HEK293 (cell line): ENCODE results near the gene ADGRD1.
A peak's percentile ranks its signal among the peaks of the same experiment; 100 is the strongest.

Experiments used
- CTCF ChIA-PET: fragments of 350-600 bp; formaldehyde crosslinking; extraction: SDS; loops from one replicate; lab custom pipeline; 2021; ENCODE audit warnings: antibody characterized with exemption; lab: Yijun Ruan, JAX
- POLR2A ChIA-PET: fragments of 300-600 bp; formaldehyde crosslinking; extraction: SDS; loops from one replicate; lab custom pipeline; 2020; ENCODE audit warnings: antibody characterized with exemption, inconsistent platforms; lab: Yijun Ruan, JAX
- H3K27ac ChIP-seq: fragments of 200-500 bp; sonication (Bioruptor generic); 2 replicates; pipeline ENCODE4 v1.5.1; 2014; ENCODE audit warnings: low read depth, low read length, control low read depth, inconsistent platforms; ENCODE audit errors: extremely low read depth
- H3K36me3 ChIP-seq, 2 experiments: fragments of 200-500 bp in 1 of 2; sonication (Bioruptor generic) in 1 of 2; 1 replicate in 1 of 2; 2 replicates in 1 of 2; pipeline ENCODE4 v1.5.1; 2014 to 2017; ENCODE audit warnings: inconsistent platforms in 2 of 2, low read length in 2 of 2; ENCODE audit not compliant: control insufficient read depth in 2 of 2, insufficient read depth in 1 of 2
- H3K4me1 ChIP-seq: fragments of 200-500 bp; sonication (Bioruptor generic); 2 replicates; pipeline ENCODE4 v1.5.1; 2014; ENCODE audit warnings: mild to moderate bottlenecking, low read length, inconsistent platforms; ENCODE audit not compliant: control insufficient read depth, insufficient read depth
- H3K4me3 ChIP-seq: 2 replicates; pipeline ENCODE4 v1.5.1; 2011; ENCODE audit warnings: low read depth, mild to moderate bottlenecking, control low read depth, low read length, moderate library complexity
- H3K9me3 ChIP-seq: fragments of 200-500 bp; sonication (Bioruptor generic); 2 replicates; pipeline ENCODE4 v1.5.1; 2014; ENCODE audit warnings: low read depth, low read length, inconsistent platforms; ENCODE audit not compliant: control insufficient read depth, insufficient read depth
- ATF2 ChIP-seq: fragments of 450-650 bp; formaldehyde crosslinking; IDR thresholded peaks from 2 replicates; pipeline ENCODE4 v1.5.1; 2016; ENCODE audit warnings: missing biosample characterization, missing genetic modification characterization, low read depth
- KLF9 ChIP-seq: fragments of 450-650 bp; formaldehyde crosslinking; IDR thresholded peaks from 2 replicates; pipeline ENCODE4 v1.5.1; 2016; ENCODE audit warnings: missing biosample characterization, missing genetic modification characterization, low read depth
- MZF1 ChIP-seq: fragments of 450-650 bp; formaldehyde crosslinking; IDR thresholded peaks from 2 replicates; pipeline ENCODE4 v1.5.1; 2017; ENCODE audit warnings: missing biosample characterization, missing genetic modification characterization, borderline replicate concordance
- ZBTB26 ChIP-seq: fragments of 450-650 bp; formaldehyde crosslinking; optimal IDR thresholded peaks from 2 replicates; pipeline ENCODE3; 2016; ENCODE audit warnings: missing biosample characterization, mild to moderate bottlenecking, missing genetic modification characterization
- ZIC2 ChIP-seq: fragments of 450-650 bp; formaldehyde crosslinking; IDR thresholded peaks from 2 replicates; pipeline ENCODE4 v1.5.1; 2016; ENCODE audit warnings: missing biosample characterization, missing genetic modification characterization
- ZNF146 ChIP-seq: fragments of 450-650 bp; formaldehyde crosslinking; IDR thresholded peaks from 2 replicates; pipeline ENCODE4 v1.5.1; 2016; ENCODE audit warnings: missing biosample characterization, missing genetic modification characterization
- ZNF175 ChIP-seq: fragments of 450-650 bp; formaldehyde crosslinking; IDR thresholded peaks from 2 replicates; pipeline ENCODE4 v1.5.1; 2016; ENCODE audit warnings: missing biosample characterization, missing genetic modification characterization
- ZNF23 ChIP-seq: fragments of 450-650 bp; formaldehyde crosslinking; IDR thresholded peaks from 2 replicates; pipeline ENCODE4 v1.5.1; 2016; ENCODE audit warnings: missing biosample characterization, missing genetic modification characterization, borderline replicate concordance
- ZNF248 ChIP-seq: fragments of 450-650 bp; formaldehyde crosslinking; IDR thresholded peaks from 2 replicates; pipeline ENCODE4 v1.5.1; 2017; ENCODE audit warnings: missing biosample characterization, missing genetic modification characterization
- ZNF366 ChIP-seq: fragments of 450-650 bp; formaldehyde crosslinking; conservative IDR thresholded peaks from 2 replicates; pipeline ENCODE4 v1.5.1; 2016; ENCODE audit warnings: missing biosample characterization, missing genetic modification characterization
- ZNF398 ChIP-seq: fragments of 450-650 bp; formaldehyde crosslinking; IDR thresholded peaks from 2 replicates; pipeline ENCODE4 v1.5.1; 2017; ENCODE audit warnings: missing biosample characterization, missing genetic modification characterization
- ZNF426 ChIP-seq: fragments of 450-650 bp; formaldehyde crosslinking; IDR thresholded peaks from 2 replicates; pipeline ENCODE4 v1.5.1; 2017; ENCODE audit warnings: missing biosample characterization, missing genetic modification characterization, mild to moderate bottlenecking, inconsistent platforms, moderate library complexity
- ZNF544 ChIP-seq: fragments of 450-650 bp; formaldehyde crosslinking; IDR thresholded peaks from 2 replicates; pipeline ENCODE4 v1.5.0; 2017; ENCODE audit warnings: missing biosample characterization, missing genetic modification characterization
- ZNF600 ChIP-seq: fragments of 450-650 bp; formaldehyde crosslinking; IDR thresholded peaks from 2 replicates; pipeline ENCODE4 v1.5.1; 2016; ENCODE audit warnings: missing biosample characterization, missing genetic modification characterization
- ZNF610 ChIP-seq: fragments of 450-650 bp; formaldehyde crosslinking; IDR thresholded peaks from 2 replicates; pipeline ENCODE4 v1.5.1; 2016; ENCODE audit warnings: missing biosample characterization, missing genetic modification characterization, borderline replicate concordance
- ZNF629 ChIP-seq: fragments of 450-650 bp; formaldehyde crosslinking; IDR thresholded peaks from 2 replicates; pipeline ENCODE4 v1.5.1; 2017; ENCODE audit warnings: missing biosample characterization, missing genetic modification characterization
- ZNF670 ChIP-seq: fragments of 450-650 bp; formaldehyde crosslinking; IDR thresholded peaks from 2 replicates; pipeline ENCODE4 v1.5.1; 2016; ENCODE audit warnings: missing biosample characterization, missing genetic modification characterization, low read depth
- ZNF792 ChIP-seq: fragments of 450-650 bp; formaldehyde crosslinking; IDR thresholded peaks from 2 replicates; pipeline ENCODE4 v1.5.1; 2016; ENCODE audit warnings: missing biosample characterization, missing genetic modification characterization
- ZNF830 ChIP-seq: fragments of 450-650 bp; IDR thresholded peaks from 2 replicates; pipeline ENCODE4 v1.5.0; 2018; ENCODE audit warnings: missing biosample characterization, missing genetic modification characterization, low read depth, mild to moderate bottlenecking, moderate library complexity

Gene ADGRD1

GRCh38 chr12:131112700-131113290 is 159.1 kb downstream of the ADGRD1 start (continued):
- no peak for TF ChIP-seq ZNF426 (tag by site-specific recombination)

- TF ChIP-seq ZNF670 (tag by site-specific recombination) (no peak), ZNF23 (no peak), ZNF830 (no peak), ZIC2 (tag by site-specific recombination) (0 out of 2 replicates have a peak, but pooled peaks have one; percentile 16), ZNF175 (tag by site-specific recombination) (no peak)
- Histone ChIP-seq H3K9me3 (no peaks in the 10 kb centered on the region), H3K4me1 (no peaks in the 10 kb centered on the region), H3K4me3 (no peak overlapping the region), H3K27ac (no peak overlapping the region), H3K36me3 (no peaks in the 10 kb centered on the region)
- ChIA-PET CTCF (interaction anchor here (0.5 to 3.2 kb wide), 7 partner anchors 9 to 717 kb away, joined by 3 to 23 read pairs (median 3); no protein-coding TSS in a partner anchor), POLR2A (no interaction called here)
These were observed 160.0 kb downstream of the ADGRD1 start for GRCh38 chr12:131113568-131114270.

- H3K36me3 ChIP-seq, result no peaks in the 10 kb centered on the region
- no peak overlapping the region for H3K4me3 ChIP-seq
- H3K9me3 ChIP-seq, result no peaks in the 10 kb centered on the region
- no peaks in the 10 kb centered on the region for H3K4me1 ChIP-seq
- TF ChIP-seq ZNF366 (no peak), ZNF610 (no peak), ZNF398 (tag by site-specific recombination) (no peak), ZNF544 (tag by site-specific recombination) (no peak), ZNF146 (tag by site-specific recombination) (no peak)
- TF ChIP-seq, all 188 proteins: peak for 0
- CTCF ChIA-PET, result interaction anchor here (0.7 to 3.6 kb wide), 5 partner anchors 10 to 341 kb away, joined by 3 to 23 read pairs (median 4); no protein-coding TSS in a partner anchor
- H3K27ac ChIP-seq, result no peak overlapping the region
- POLR2A ChIA-PET, result no interaction called here
These were observed 160.6 kb downstream of the ADGRD1 start for GRCh38 chr12:131114271-131114670.

GRCh38 chr12:131114942-131115584 is 161.4 kb downstream of the ADGRD1 start:
- Histone ChIP-seq H3K4me3 (no peak overlapping the region), H3K9me3 (no peaks in the 10 kb centered on the region), H3K4me1 (no peaks in the 10 kb centered on the region), H3K27ac (no peak overlapping the region), H3K36me3 (no peaks in the 10 kb centered on the region)
- no peak for TF ChIP-seq ZNF629 (tag by site-specific recombination)
- TF ChIP-seq MZF1, result no peak
- no peak for TF ChIP-seq ATF2 (tag by site-specific recombination)
- TF ChIP-seq ZNF600 (tag by site-specific recombination), result no peak
- TF ChIP-seq ZNF248 (tag by site-specific recombination), result no peak
- TF ChIP-seq KLF9 (tag by site-specific recombination), result no peak
- TF ChIP-seq ZNF792 (tag by site-specific recombination), result no peak
- TF ChIP-seq ZBTB26 (tag by site-specific recombination), result no peak
- POLR2A ChIA-PET, result no interaction called here
- CTCF ChIA-PET, result interaction anchor here (1.0 to 3.6 kb wide), 4 partner anchors 10 to 340 kb away, joined by 3 to 23 read pairs (median 12); no protein-coding TSS in a partner anchor
